Stimulated activated CD4-positive, alpha-beta T cell treated with anti-CD3 and anti-CD28 coated beads, Interleukin-1b, Interleukin-23, amount 100 ng/mL, for 24 hours (primary cell): ENCODE results near the gene STIMATE.

ENCODE experiments used
- DNase-seq, 4 experiments: peaks; one replicate each; pipeline ENCODE4 v3.0.0-alpha.2; 2020; ENCODE audit warnings: low read depth in 4 of 4, low spot score in 1 of 4

Gene STIMATE

DNA sequence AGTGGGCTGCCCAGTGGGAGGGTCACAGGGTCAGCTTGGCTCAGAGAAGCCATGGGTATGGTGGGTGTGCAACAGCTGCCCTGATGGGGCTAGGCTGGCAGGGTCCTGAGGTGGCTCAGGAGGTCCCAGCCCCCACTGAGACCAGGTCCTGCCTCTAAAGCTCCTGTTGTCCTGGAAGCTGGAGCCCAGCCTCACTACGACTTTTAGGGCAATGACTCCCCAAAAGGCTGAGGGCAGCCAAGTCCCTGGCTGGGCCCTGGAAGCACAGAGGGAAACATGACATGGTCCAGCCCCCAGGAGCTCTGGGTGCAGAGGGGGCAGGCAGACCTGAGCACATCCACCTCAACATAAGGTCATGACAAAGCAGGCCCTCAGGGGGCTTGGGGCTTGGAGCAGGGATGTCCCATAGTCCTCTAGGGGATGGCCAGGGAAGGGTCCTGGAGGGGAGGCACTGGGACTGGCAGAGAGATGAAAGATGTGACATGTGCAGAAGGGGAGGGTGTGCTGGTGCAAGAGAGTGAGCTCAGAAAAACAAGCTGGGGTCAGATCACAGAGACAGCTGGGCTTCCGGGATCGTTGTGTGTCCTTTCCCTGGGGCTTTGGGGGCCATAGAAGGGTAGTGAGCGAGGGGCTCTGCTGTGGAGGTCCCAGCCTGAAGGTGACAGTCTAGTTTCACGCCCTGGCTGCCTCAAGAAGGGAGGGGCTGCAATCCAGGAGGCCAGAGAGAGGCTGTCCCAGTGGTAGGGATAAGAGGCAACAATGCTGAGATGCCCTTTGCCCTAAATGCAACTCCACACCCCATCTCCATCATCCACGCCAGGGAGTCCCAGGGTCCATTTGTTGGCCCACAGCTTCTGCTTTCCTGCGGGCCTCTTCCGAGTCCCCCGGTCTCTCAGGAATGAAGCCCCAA lies 103.4 kb downstream of the STIMATE start:
- no peak for DNase-seq

DNA sequence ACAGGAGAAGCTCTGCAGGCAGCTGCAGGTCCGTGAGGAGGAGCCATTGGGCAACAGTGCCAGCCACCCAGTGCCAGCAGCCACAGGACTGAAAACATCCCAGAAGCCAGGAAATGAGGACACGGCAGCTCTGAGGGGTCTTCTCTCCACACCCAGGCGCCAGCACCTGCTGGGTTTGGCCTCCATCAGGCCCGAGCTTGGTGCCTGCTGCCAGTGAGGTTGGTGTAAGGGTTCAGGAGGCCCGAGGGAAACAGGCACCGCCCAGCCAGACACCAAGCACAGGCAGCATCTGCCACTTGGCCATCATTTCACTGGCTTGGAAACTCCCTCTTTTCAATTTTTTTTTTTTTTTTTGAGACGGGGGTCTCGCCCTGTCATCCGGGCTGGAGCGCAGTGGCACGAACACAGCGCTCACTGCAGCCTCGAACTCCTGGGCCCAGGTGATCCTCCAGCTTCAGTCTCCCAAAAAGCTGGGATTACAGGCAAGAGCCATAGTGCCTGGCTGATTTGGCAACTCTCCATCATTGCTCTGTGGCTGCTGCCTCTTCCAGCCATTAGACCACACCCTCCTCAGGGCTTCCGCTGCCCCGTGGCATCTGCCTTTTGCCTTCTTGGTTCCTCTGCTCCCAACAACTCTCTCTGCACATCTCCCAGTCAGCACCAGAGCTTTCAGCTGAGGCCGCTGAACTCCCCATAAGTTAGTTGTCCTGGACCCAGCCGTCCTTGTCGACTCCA lies 104.2 kb downstream of the STIMATE start:
- DNase-seq: no peak

DNA sequence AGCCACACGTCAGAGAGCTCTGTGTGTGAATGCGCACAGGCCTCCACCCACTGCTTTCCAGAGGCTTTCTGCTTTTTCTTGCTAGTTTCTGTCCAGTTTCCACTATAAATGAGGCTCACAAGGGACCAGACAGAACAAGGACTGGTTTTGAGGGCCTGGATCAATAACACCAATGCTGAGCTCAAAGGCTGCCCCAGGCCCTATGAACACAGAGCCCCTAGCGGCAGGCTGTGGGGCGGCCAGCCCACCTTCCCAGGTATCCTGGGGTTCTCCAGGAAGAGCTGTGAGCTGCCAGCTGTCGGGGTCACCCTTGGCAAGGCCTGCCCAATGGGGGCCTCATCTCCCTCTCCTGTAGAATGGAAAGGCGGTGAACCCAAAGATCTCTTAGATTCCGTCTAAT lies 104.9 kb downstream of the STIMATE start:
- DNase-seq: no peak

DNA sequence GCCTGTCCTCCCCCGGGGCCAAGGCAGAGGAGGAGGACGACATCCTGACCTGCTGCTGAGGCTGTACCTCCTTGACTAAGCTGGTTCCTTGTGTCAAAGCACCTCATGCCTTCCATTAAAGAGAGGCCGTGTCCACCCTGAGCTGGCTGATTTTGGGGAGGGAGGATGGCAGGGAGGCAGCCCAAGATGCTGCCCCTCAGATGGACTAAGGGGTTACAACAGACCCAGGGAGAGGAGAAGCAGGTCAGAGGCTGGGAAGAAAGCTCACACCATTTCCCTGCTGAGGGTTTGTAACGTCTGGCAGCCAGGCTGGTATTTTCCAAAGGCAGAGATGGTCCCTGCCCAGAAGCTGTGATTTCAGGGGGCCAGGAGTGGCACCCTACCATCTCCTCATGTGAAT lies 105.4 kb downstream of the STIMATE start:
- no peak for DNase-seq

DNA sequence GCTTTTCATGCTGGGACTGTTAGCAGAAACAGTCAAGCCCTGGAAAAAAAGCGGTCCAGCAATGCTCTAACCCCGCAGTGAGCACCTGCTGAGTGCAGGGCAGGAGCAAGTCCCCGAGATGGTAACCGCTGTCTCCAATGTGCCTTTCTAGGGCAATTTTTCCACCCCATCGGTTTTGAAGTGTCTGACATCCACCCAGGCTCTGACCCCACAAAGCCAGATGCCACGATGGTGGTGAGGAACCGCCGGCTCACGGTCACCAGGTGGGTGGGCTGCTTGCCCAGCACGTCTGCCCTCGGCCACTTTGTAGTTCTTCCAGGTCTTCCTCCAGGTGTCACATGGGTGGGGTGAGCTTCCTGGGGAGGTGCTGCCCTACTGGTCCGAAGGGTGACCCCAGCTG lies 106.0 kb downstream of the STIMATE start:
- no peak for DNase-seq

DNA sequence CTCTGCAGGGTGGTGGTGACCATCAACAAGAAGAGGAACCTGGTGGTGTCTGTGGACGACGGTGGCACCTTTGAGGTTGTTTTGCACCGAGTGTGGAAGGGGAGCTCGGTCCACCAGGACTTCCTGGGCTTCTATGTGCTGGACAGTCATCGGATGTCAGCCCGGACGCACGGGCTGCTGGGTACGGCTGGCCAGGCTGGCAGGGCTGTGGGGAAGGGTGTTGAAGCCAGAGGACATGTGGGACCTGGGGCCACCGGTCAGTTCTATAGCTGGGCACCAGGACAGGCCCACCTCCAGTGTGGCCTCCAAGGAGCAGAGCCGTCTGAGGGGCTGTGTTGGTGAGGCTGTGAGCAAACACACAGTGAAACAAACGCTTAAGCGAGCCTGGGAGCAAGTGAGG lies 106.6 kb downstream of the STIMATE start:
- DNase-seq: no peak

DNA sequence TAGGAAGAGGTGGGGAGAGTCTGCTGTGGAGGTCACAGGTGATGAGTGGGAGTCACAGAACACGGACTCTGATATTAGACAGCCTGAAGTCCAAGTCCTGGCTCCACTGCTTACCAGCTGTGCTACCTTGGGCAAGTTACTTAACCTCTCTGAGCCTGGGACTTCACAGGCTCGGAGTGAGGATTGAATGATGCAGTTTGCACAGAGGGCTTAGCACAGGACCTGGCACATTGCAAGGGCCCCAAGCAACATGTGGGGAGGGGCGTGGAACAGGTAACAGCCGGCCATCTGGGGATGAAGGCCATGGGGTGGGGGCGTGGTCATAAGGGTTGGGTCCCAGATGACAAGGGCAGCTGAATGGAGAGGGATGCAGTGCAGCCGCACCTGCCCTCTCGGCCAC lies 107.0 kb downstream of the STIMATE start:
- no peak for DNase-seq

DNA sequence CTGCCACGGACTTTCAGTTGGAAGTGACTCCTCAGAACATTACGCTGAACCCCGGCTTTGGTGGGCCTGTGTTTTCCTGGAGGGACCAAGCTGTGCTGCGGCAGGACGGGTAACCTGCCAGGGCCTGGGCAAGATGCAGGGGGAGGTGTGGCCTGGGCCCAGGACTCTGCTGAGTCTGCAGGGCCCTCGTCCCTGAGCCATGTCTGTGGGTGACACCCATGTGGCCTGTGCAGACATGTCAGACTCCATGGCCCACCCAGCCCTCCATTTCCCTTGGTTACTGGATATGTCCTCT lies 107.7 kb downstream of the STIMATE start:
- no peak for DNase-seq

DNA sequence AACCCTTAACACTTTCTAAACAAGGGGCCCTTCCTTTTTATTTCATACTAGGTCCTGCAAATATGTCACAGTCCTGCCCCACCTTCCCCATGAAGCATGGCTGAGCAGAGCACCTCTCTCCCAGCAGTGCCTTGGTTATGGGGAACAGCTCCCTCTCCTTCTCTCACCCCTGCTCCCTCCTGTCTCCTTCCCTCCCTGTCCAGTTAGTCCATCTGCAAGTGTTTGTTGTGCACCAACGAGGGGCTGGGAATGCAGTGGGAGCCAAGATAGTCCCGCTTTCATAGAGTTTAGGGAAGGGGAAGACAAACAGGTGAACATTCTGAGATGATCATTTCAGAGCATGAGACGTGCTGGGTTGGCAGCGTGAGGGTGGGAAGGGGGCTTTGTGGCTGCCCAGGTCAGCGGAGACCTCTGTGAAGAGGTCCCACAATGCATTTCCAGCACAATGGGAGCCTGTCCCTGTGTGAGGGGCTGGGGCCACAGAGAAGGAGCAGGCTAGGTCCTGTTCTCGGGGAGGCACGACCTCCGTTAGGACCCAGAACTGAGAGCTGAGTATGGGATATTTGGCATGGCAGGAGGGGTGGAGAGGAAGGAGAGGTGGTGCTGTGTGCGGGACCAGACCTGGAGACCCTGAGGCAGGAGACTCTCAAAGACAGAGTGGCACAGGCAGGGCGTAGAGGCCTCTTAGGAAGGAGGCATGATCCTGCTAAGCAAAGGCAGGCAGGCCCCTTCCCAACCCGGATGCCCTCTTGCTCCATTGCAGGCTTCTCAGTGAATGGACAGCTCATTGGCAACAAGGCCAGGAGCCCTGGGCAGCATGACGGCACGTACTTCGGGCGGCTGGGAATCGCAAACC lies 108.2 kb downstream of the STIMATE start:
- no peak for DNase-seq

DNA sequence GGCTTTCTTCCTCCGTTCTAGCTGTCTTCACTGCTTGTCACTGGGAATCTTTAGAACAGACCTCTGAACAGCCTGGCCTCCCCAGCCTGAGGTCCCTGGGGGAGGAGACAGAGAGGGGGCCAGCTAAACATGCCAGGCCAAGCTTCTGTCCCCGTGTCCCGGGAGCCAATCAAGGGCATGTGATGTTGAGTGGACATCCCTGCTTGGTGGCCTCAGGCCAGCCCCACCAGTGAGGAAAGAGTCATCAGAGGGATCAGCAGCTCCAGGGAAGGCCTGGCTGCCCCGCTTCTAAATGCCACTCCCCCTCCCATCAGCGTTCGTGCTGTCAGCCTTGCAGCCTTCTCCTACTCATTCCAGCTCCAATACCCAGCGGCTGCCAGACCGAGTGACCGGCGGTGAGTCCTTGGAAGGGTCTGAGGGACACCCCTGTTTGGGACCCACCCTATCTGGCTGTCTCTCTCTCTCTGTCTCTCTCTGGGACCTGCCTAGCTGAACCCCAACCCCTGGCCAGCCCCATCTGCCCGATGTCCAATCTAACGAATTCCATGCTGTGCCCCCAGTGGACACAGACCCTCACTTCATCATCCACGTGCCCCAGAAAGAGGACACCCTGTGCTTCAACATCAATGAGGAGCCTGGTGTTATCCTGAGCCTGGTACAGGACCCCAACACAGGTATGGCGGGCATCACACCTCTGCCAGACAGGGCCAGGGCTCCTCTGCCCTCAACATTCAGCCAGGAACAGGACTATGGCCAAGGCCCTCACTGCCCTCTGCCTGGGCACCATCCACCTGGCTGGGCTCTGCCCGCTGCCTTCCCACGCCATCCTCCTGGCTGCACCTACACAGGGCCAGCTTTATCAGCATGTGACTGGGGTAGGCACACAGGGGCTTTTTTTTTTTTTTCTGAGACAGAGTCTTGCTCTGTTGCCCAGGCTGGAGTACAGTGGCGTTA lies 109.4 kb downstream of the STIMATE start:
- DNase-seq: no peak

DNA sequence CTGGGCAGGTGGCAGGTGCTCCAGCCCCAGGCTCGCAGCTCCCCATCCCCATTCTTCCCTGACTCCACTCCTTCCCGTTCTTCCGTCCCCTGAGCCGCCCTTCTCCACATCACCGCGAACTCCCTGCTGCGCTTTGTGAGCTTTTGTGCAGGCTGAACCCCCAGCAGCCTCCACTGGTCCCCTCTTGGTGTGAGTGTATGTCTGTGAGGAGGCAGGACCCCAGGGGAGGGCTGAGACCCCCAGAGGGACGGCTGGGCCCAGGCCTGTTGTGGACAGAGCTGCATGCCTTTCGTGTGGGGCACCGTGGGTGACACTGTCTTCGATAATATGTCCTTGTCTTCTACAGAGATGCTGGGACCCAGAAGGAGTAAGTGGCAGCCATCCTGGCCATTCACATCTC lies 110.1 kb downstream of the STIMATE start:
- no peak for DNase-seq
